PC-3 (cell line): ENCODE measurements around the gene TAS2R10.

Experiments
- EZH2phosphoT487 ChIP-seq: fragments of 300-600 bp; sonication (generic); IDR thresholded peaks from 2 replicates; pipeline ENCODE4 v1.6.1; 2018; ENCODE audit warnings: mild to moderate bottlenecking, antibody characterized with exemption, low read length, borderline replicate concordance
- TF ChIP-seq, protein P1 (sequence below): fragments of 300-600 bp; sonication (generic); conservative IDR thresholded peaks from 2 replicates; pipeline ENCODE4 v1.5.1; 2017; ENCODE audit warnings: antibody characterized with exemption, low read depth, mild to moderate bottlenecking, low read length

DNA sequence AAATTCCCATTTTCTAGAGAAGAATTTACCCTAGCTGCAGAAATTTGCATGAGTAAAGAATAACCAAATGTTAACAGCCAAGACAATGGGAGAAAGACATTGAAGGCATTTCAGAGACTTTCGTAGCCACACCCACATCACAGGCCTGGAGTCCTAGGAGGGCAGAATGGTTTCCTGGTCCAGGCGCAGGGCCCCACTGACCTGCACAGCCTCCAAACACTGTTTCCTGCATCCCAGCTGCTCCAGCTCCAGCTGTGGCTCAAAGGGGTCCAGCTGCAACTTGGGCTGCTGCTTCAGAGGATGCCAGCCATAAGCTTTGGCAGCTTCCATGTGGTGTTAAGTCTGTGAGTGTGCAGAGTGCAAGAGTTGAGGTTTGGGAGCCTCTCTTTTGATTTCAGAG lies 29.6 kb upstream of the TAS2R10 start:
- TF ChIP-seq, protein P1, sequence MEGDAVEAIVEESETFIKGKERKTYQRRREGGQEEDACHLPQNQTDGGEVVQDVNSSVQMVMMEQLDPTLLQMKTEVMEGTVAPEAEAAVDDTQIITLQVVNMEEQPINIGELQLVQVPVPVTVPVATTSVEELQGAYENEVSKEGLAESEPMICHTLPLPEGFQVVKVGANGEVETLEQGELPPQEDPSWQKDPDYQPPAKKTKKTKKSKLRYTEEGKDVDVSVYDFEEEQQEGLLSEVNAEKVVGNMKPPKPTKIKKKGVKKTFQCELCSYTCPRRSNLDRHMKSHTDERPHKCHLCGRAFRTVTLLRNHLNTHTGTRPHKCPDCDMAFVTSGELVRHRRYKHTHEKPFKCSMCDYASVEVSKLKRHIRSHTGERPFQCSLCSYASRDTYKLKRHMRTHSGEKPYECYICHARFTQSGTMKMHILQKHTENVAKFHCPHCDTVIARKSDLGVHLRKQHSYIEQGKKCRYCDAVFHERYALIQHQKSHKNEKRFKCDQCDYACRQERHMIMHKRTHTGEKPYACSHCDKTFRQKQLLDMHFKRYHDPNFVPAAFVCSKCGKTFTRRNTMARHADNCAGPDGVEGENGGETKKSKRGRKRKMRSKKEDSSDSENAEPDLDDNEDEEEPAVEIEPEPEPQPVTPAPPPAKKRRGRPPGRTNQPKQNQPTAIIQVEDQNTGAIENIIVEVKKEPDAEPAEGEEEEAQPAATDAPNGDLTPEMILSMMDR, result no peak
- TF ChIP-seq EZH2phosphoT487, result no peak
